HG03558 (cell line): ENCODE measurements around the gene EEFSEC.

Source experiments
- ATAC-seq: cut with Tn5 transposase; IDR thresholded peaks from one replicate; pipeline ENCODE4 v1.9.1; 2021; ENCODE audit warnings: moderate number of reproducible peaks; ENCODE audit not compliant: unreplicated experiment; ENCODE audit errors: extremely low read depth

Gene EEFSEC

GRCh38 chr3:128399221-128399915 lies 246.1 kb downstream of the EEFSEC start:
- ATAC-seq: no peak

- no peak for ATAC-seq
These were observed 247.4 kb downstream of the EEFSEC start for GRCh38 chr3:128400671-128401070.

GRCh38 chr3:128402319-128402718 lies 249.0 kb downstream of the EEFSEC start:
- ATAC-seq: no peak

DNA sequence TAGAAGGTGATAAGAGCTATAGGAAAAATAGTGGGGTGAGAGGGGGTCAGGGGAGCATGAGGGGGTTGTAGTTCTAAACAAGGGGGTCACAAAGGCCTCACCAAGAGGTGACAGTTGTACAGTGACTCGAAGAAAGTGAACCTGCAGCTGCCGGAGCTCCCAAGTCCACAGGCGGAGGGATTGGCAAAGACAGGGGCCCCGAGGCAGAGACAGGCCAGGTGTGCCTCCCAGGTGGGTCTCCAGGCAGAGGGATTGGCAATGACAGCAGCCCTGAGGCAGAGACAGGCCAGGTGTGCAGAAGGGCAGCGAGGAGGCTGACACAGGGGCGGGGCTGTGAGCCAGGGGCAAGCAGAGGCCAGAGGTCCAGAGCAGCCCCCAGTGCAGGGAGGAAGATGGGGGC lies 249.7 kb downstream of the EEFSEC start:
- ATAC-seq: no peak

GRCh38 chr3:128404276-128405068 lies 251.2 kb downstream of the EEFSEC start:
- no peak for ATAC-seq

GRCh38 chr3:128405554-128406277 lies 252.4 kb downstream of the EEFSEC start:
- ATAC-seq: no peak

GRCh38 chr3:128407247-128407646 lies 254.0 kb downstream of the EEFSEC start:
- ATAC-seq: no peak

DNA sequence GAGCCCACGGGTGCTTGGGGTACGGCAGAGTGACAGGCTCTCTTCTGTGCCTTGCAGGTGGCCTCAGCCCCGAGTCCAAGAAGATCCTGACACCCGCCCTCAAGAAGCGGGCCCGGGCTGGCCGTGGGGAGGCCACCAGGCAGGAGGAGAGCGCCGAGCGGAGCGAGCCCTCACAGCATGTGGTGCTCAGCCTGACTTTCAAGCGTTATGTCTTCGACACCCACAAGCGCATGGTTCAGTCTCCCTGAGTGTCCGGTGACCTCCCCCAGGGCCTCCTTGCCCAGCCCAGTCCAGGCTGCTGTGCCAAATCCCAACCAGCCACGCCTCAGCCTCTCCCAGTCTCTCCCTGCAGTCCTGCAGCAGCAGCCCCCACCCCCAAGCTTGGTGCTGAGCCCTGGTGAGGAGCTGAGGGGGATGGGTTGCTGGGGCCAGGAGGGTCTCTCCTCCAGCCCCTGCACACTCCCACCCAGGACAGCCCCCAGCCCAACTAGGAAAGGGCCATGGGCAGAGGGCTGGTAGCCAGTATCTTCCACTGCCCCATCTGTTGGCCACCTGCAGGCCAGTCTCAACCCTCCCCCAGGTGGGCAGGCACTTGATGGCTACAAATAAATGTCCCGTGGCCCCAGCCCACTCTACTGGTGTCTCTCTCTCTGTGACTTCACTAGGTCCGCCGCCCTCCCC lies 254.9 kb downstream of the EEFSEC start:
- ATAC-seq: no peak

DNA sequence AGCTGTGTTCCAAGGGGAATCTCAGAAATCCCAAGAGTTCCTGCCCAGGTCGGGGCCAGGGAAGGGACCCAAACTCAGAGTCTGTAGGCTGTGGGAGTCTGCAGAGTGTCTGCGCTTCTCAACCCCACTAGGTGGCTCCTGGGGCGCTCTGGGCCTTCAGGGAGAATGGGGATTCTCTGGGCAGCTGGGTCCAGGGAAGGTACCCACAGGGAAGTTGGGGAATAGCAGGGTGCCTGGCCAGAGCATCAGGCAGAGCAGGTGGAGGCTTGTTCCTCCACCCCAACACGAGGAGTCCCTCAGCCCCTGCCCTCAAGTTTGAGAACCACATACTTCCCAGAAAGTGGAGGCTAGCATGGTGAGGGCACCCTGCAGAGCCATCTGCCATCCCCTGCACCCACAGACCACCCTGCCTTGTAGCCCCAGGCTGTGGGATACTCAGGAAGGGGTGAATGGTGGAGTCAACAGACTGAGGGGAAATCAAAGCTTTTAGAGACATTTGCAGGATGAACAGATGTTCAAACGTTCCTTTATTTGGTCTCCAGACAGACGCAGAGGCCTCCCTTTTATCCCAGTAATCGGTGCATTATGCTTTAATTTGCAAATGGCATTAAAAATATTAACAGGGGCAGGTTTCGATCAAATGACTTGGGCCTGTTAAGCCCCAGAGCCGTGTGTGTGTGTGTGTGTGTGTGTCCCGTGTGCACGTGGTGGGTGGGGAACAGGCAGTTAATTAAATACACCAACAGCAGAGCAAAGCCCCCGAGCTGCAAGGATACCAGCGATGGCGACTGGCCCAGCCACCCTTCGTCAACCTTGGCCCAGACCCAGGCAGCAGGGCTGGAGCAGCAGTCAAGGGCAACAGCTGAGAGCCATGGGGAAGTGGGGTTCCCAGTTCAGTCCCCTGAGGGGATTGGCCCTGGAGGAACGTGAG lies 255.7 kb downstream of the EEFSEC start:
- ATAC-seq: no peak

GRCh38 chr3:128409624-128410581 lies 256.6 kb downstream of the EEFSEC start:
- ATAC-seq: no peak

GRCh38 chr3:128410669-128411573 lies 257.6 kb downstream of the EEFSEC start:
- ATAC-seq: no peak

DNA sequence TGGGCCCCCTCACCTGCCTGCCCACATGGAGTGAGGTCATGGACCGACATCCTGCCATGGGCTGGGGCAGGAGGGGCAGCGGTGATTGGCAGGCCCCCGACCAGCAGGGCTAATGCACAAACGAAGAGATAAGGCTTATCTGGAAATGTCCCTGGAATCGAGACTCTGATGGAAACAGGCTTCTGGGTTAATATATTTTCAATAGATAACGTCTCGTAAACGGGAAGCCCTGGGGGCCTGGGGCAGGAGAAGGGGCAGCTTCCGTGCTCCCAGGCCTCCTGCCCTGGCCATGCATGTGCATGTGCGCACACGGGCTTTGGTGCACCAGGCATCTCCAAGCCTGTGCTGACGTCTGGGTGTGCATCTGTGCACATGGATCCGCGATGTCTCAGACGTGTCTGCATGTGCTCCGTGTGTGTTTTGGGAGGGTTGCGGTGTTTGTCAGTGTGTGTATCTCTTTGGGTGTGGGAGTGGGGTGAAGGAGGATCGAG lies 258.3 kb downstream of the EEFSEC start:
- ATAC-seq: no peak

DNA sequence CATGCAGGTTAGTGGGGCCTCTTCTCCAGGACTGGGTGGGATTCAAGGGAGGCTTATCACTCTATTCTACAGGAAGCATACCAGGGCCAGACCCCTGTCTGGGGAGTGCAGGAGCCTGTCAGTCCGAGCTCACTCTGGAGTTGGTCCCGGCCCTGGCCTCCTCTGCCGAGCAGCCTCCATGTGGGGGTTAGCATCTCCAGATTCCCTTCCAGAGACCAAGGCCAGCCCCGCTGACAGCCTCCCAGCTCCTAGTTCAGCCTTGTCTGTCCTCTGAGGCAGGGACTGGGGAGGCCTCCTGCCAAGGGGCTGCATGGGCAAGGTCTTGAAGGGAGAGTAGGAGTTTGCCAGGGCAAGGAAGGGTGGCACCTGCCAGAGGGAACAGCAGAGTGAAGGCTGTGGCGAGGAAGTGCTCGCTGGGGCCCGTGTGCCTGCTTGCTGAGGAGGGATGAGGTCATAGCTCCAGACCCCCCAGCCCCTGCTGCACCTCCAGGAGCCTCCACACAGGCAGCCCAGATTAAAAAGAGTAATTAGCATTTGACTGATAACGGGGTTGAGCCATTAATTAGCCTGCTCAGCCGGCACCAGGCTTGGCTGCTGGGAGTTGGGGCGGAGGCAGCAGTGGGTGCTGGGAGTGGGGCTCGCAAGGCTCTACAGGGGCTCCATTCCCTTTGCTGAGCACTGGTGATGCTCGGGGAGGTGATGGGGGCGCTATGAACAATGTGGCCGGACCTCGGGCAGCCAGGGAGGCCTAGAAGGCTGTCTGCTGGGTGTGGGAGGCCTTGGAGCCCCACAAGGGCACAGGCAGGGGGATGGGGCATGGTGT lies 259.1 kb downstream of the EEFSEC start:
- no peak for ATAC-seq

GRCh38 chr3:128413003-128413370 lies 259.7 kb downstream of the EEFSEC start:
- no peak for ATAC-seq

GRCh38 chr3:128413413-128414205 lies 260.3 kb downstream of the EEFSEC start:
- ATAC-seq: no peak
